ENCODE data around the gene TRDMT1. TPM values are rescaled to one million over a fixed set of nuclear protein-coding genes. Genes with fewer than 3 reads are reported as not detected.

Gene TRDMT1
- total RNA-seq, 1 donor from 2014 or later, result 5.9 TPM

DNA sequence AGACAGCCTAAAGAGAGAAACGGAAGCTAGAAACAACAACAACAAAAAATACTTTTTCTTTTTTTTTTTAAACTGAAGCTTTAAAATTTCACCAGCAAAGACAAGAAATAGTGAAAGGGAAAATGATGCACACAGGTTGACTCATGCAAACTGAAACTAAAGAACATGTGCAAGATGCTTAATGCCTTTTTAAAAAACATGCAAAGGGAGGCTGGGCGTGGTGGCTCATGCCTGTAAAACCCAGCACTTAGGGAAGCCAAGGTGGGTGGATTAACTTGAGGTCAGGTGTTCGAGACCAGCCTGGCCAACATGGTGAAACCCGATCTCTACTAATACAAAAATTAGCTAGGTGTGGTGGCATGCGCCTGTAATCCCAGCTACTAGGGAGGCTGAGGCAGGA, 56.7 kb downstream of the TRDMT1 start:
- TF ChIP-seq, protein P1, sequence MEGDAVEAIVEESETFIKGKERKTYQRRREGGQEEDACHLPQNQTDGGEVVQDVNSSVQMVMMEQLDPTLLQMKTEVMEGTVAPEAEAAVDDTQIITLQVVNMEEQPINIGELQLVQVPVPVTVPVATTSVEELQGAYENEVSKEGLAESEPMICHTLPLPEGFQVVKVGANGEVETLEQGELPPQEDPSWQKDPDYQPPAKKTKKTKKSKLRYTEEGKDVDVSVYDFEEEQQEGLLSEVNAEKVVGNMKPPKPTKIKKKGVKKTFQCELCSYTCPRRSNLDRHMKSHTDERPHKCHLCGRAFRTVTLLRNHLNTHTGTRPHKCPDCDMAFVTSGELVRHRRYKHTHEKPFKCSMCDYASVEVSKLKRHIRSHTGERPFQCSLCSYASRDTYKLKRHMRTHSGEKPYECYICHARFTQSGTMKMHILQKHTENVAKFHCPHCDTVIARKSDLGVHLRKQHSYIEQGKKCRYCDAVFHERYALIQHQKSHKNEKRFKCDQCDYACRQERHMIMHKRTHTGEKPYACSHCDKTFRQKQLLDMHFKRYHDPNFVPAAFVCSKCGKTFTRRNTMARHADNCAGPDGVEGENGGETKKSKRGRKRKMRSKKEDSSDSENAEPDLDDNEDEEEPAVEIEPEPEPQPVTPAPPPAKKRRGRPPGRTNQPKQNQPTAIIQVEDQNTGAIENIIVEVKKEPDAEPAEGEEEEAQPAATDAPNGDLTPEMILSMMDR (IDR thresholded peaks at IDR 0.05; ENCODE audit: insufficient read depth, low read depth, low read length), result no peak
- TF ChIP-seq EZH2 (IDR thresholded peaks at IDR 0.05; ENCODE audit: insufficient read depth, low read length), result no peak
- H4K20me1 ChIP-seq (ENCODE audit: insufficient read depth, low read length), result no peaks in the 10 kb centered on the region
- H3K36me3 ChIP-seq (ENCODE audit: insufficient read depth, low read length), result no peaks in the 10 kb centered on the region
- H3K4me2 ChIP-seq (ENCODE audit: low read length), result no peak overlapping the region
- H3K4me1 ChIP-seq (ENCODE audit: insufficient read depth, low read length), result no peaks in the 10 kb centered on the region
- Mint-ChIP-seq H3K36me3 (ENCODE audit: low read depth, unreplicated experiment) (peaks cover 2% of the 10 kb centered on the region), H3K27me3 (ENCODE audit: low read depth, unreplicated experiment) (no peaks in the 10 kb centered on the region), H3K9me3 (ENCODE audit: unreplicated experiment) (no peaks in the 10 kb centered on the region), H3K4me1 (ENCODE audit: low read depth, unreplicated experiment) (peaks cover 6% of the 10 kb centered on the region), H3K4me3 (ENCODE audit: unreplicated experiment) (no peak overlapping the region), H3K27ac (ENCODE audit: unreplicated experiment) (no peak overlapping the region)
- H3K27ac ChIP-seq (ENCODE audit: low read depth, low read length), result no peak overlapping the region
- no peak for DNase-seq (ENCODE audit: low read depth)
- H2AFZ ChIP-seq (ENCODE audit: low read depth, low read length), result no peak overlapping the region
- no peaks in the 10 kb centered on the region for H3K9me3 ChIP-seq (ENCODE audit: insufficient read depth, low read depth, low read length)
- no peaks in the 10 kb centered on the region for H3K27me3 ChIP-seq (ENCODE audit: insufficient read depth, low read length)
- H3K4me3 ChIP-seq (ENCODE audit: insufficient read depth, low read depth, low read length), result no peak overlapping the region
- H3K79me2 ChIP-seq (ENCODE audit: insufficient read depth, low read length), result no peaks in the 10 kb centered on the region
- H3K9ac ChIP-seq (ENCODE audit: low read length), result no peak overlapping the region
- FAIRE-seq, result no peak

DNA sequence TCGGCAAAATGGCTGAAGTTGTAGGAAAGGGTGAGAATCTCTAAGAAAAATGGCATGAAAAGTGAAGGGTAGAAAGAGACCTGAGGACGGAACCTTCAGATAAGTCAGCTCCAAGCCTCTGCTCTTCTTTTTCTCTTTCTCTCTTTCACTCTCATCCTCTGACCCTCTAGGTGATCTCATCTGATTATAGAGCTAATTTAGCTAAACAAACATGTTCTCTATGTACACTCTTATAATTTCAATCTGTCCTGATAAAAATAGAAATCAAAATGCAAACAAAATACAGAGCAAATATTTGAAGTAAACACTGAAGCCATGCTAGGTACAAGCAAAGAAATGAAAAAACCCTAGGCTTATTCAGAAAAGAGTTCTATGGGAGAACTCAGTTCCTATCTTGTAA, 57.4 kb downstream of the TRDMT1 start:
- Mint-ChIP-seq H3K4me3 (ENCODE audit: unreplicated experiment) (no peak overlapping the region), H3K27me3 (ENCODE audit: low read depth, unreplicated experiment) (no peaks in the 10 kb centered on the region), H3K36me3 (ENCODE audit: low read depth, unreplicated experiment) (peaks cover 2% of the 10 kb centered on the region), H3K27ac (ENCODE audit: unreplicated experiment) (no peak overlapping the region), H3K4me1 (ENCODE audit: low read depth, unreplicated experiment) (peaks cover 6% of the 10 kb centered on the region), H3K9me3 (ENCODE audit: unreplicated experiment) (no peaks in the 10 kb centered on the region)
- H3K79me2 ChIP-seq (ENCODE audit: insufficient read depth, low read length), result no peaks in the 10 kb centered on the region
- no peak overlapping the region for H3K27ac ChIP-seq (ENCODE audit: low read depth, low read length)
- H3K9me3 ChIP-seq (ENCODE audit: insufficient read depth, low read depth, low read length), result no peaks in the 10 kb centered on the region
- H3K36me3 ChIP-seq (ENCODE audit: insufficient read depth, low read length), result no peaks in the 10 kb centered on the region
- no peak for DNase-seq (ENCODE audit: low read depth)
- H3K4me1 ChIP-seq (ENCODE audit: insufficient read depth, low read length), result no peaks in the 10 kb centered on the region
- no peak overlapping the region for H3K4me2 ChIP-seq (ENCODE audit: low read length)
- no peaks in the 10 kb centered on the region for H4K20me1 ChIP-seq (ENCODE audit: insufficient read depth, low read length)
- no peak overlapping the region for H2AFZ ChIP-seq (ENCODE audit: low read depth, low read length)
- TF ChIP-seq EZH2 (IDR thresholded peaks at IDR 0.05; ENCODE audit: insufficient read depth, low read length), result no peak
- TF ChIP-seq, protein P1 (IDR thresholded peaks at IDR 0.05; ENCODE audit: insufficient read depth, low read depth, low read length), result no peak
- no peak overlapping the region for H3K9ac ChIP-seq (ENCODE audit: low read length)
- no peak for FAIRE-seq
- H3K27me3 ChIP-seq (ENCODE audit: insufficient read depth, low read length), result no peaks in the 10 kb centered on the region
- H3K4me3 ChIP-seq (ENCODE audit: insufficient read depth, low read depth, low read length), result no peak overlapping the region

GRCh38 chr10:17143055-17143690, 58.3 kb downstream of the TRDMT1 start:
- Mint-ChIP-seq H3K4me1 (ENCODE audit: low read depth, unreplicated experiment) (peaks cover 3% of the 10 kb centered on the region), H3K27me3 (ENCODE audit: low read depth, unreplicated experiment) (no peaks in the 10 kb centered on the region), H3K27ac (ENCODE audit: unreplicated experiment) (no peak overlapping the region), H3K36me3 (ENCODE audit: low read depth, unreplicated experiment) (peaks cover 2% of the 10 kb centered on the region), H3K4me3 (ENCODE audit: unreplicated experiment) (no peak overlapping the region), H3K9me3 (ENCODE audit: unreplicated experiment) (no peaks in the 10 kb centered on the region)
- TF ChIP-seq EZH2 (IDR thresholded peaks at IDR 0.05; ENCODE audit: insufficient read depth, low read length), result no peak
- Histone ChIP-seq H3K79me2 (ENCODE audit: insufficient read depth, low read length) (no peaks in the 10 kb centered on the region), H3K27ac (ENCODE audit: low read depth, low read length) (no peak overlapping the region), H3K4me1 (ENCODE audit: insufficient read depth, low read length) (no peaks in the 10 kb centered on the region), H3K4me2 (ENCODE audit: low read length) (no peak overlapping the region), H3K36me3 (ENCODE audit: insufficient read depth, low read length) (no peaks in the 10 kb centered on the region), H3K27me3 (ENCODE audit: insufficient read depth, low read length) (no peaks in the 10 kb centered on the region), H2AFZ (ENCODE audit: low read depth, low read length) (no peak overlapping the region), H4K20me1 (ENCODE audit: insufficient read depth, low read length) (no peaks in the 10 kb centered on the region), H3K9me3 (ENCODE audit: insufficient read depth, low read depth, low read length) (no peaks in the 10 kb centered on the region), H3K9ac (ENCODE audit: low read length) (no peak overlapping the region), H3K4me3 (ENCODE audit: insufficient read depth, low read depth, low read length) (no peak overlapping the region)
- FAIRE-seq (peak; percentile 26), DNase-seq (ENCODE audit: low read depth) (no peak)
